Neutrophil (primary cell): ENCODE measurements around the gene DDRGK1.

Experiments
- H3K27ac ChIP-seq: fragments of 200-600 bp; sonication (generic); 2 replicates; pipeline ENCODE4 v1.5.1; 2016; ENCODE audit warnings: mild to moderate bottlenecking, moderate library complexity
- H3K27me3 ChIP-seq: fragments of 200-600 bp; sonication (generic); 2 replicates; pipeline ENCODE4 v1.6.0; 2016; ENCODE audit warnings: mild to moderate bottlenecking
- H3K36me3 ChIP-seq: fragments of 200-600 bp; sonication (generic); 2 replicates; pipeline ENCODE4 v1.5.1; 2017
- H3K4me1 ChIP-seq, 2 experiments: fragments of 200-600 bp in 1 of 2; sonication (generic) in 1 of 2; 1 replicate in 1 of 2; 2 replicates in 1 of 2; pipeline versions ENCODE4 v1.5.1 to v1.6.1; 2013 to 2016; ENCODE audit warnings: low read depth in 1 of 2, low read length in 1 of 2, mild to moderate bottlenecking in 1 of 2, moderate library complexity in 1 of 2; ENCODE audit not compliant: control insufficient read depth in 1 of 2, insufficient read depth in 1 of 2
- H3K4me3 ChIP-seq, 2 experiments: fragments of 200-600 bp in 1 of 2; sonication (generic) in 1 of 2; 1 replicate in 1 of 2; 2 replicates in 1 of 2; pipeline ENCODE4 v1.5.1; 2013 to 2016; ENCODE audit warnings: low read depth in 1 of 2, low read length in 1 of 2, mild to moderate bottlenecking in 1 of 2, moderate library complexity in 1 of 2
- H3K9me3 ChIP-seq: fragments of 200-600 bp; sonication (generic); 2 replicates; pipeline ENCODE4 v1.5.1; 2016
- TF ChIP-seq, protein P1 (sequence below): fragments of 200-600 bp; sonication (generic); IDR thresholded peaks from 2 replicates; pipeline ENCODE4 v1.5.1; 2016; ENCODE audit warnings: antibody characterized with exemption

The DDRGK1 gene

GRCh38 chr20:3195590-3196237, 8.8 kb downstream of the DDRGK1 start:
- no peaks in the 10 kb centered on the region for H3K9me3 ChIP-seq
- no peaks in the 10 kb centered on the region for H3K4me1 ChIP-seq
- no peak overlapping the region for H3K27ac ChIP-seq
- H3K36me3 ChIP-seq = peaks cover 83% of the 10 kb centered on the region
- H3K27me3 ChIP-seq = no peaks in the 10 kb centered on the region
- TF ChIP-seq, protein P1, sequence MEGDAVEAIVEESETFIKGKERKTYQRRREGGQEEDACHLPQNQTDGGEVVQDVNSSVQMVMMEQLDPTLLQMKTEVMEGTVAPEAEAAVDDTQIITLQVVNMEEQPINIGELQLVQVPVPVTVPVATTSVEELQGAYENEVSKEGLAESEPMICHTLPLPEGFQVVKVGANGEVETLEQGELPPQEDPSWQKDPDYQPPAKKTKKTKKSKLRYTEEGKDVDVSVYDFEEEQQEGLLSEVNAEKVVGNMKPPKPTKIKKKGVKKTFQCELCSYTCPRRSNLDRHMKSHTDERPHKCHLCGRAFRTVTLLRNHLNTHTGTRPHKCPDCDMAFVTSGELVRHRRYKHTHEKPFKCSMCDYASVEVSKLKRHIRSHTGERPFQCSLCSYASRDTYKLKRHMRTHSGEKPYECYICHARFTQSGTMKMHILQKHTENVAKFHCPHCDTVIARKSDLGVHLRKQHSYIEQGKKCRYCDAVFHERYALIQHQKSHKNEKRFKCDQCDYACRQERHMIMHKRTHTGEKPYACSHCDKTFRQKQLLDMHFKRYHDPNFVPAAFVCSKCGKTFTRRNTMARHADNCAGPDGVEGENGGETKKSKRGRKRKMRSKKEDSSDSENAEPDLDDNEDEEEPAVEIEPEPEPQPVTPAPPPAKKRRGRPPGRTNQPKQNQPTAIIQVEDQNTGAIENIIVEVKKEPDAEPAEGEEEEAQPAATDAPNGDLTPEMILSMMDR = no peak
- no peak overlapping the region for H3K4me3 ChIP-seq

- TF ChIP-seq, protein P1 = no peak
- Histone ChIP-seq H3K4me3 (no peak overlapping the region), H3K27me3 (no peaks in the 10 kb centered on the region), H3K9me3 (no peaks in the 10 kb centered on the region), H3K4me1 (no peaks in the 10 kb centered on the region), H3K36me3 (peaks cover 83% of the 10 kb centered on the region), H3K27ac (no peak overlapping the region)
Observed at GRCh38 chr20:3194617-3195280, 9.7 kb downstream of the DDRGK1 start.

DNA sequence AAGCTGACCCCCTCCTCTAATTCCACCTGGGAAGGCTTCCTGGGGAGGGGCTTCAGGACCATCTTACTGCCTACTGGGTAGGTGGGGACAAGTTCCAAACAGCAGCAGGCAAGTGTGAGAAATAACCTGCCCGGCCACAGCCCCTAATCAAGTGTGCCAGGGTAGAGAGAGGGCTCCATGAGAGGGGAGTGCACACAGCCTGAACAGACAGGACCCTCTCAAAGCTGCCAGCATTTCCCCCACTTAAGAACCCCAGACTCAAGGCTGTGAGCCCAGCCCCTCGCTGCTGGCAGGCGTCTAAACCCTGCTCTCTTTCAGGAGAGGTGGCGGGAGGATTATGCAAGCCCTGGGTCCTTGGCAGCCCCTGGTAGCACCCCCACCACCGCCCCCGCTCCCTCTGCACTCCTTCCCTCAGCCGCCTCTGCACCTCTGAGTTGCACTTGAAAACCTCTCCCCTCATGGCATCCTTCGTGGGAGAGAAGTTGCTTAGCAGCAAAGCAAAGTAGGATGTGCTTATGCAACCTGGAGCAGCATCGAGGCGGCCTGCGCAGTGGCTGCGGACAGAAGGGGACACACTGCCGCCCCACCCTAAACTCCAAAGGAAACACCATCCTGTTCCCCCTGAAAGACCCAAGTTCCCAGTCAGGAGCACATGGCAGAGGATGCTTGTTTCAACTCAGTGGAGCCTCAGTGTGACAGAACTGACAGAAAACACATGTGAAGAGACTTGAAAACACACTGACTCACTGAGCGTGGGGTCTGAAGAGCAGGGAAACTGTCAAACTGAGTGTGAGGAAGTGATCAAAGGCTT, 10.5 kb downstream of the DDRGK1 start:
- TF ChIP-seq, protein P1 = no peak
- Histone ChIP-seq H3K27ac (no peak overlapping the region), H3K36me3 (peaks cover 83% of the 10 kb centered on the region), H3K4me1 (no peaks in the 10 kb centered on the region), H3K4me3 (no peak overlapping the region), H3K27me3 (no peaks in the 10 kb centered on the region), H3K9me3 (no peaks in the 10 kb centered on the region)

GRCh38 chr20:3192226-3193015, 12.1 kb downstream of the DDRGK1 start:
- Histone ChIP-seq H3K27ac (no peak overlapping the region), H3K4me3 (no peak overlapping the region), H3K9me3 (no peaks in the 10 kb centered on the region), H3K4me1 (no peaks in the 10 kb centered on the region), H3K36me3 (peaks cover 82% of the 10 kb centered on the region), H3K27me3 (no peaks in the 10 kb centered on the region)
- TF ChIP-seq, protein P1 = no peak

DNA sequence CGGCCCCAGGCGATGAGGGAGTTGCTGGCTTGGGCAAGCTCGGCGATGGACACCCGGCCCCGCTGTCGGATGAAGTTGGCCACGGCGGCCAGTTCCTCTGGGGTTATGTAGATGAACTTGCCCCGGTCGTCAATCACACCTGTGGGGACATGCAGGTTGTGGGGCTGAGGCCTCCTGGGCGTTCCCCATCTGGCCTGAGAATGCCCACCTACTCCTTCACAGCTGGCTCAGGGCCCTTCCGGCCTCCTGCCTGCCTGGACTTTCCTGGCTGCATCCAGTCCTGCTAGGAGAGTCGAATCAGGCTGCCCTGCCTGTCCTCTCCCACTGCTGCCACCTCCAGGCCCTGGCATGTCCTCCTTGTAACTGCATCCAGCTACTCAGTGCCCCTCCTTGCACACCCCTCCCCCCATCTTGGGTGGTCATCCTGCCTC, 13.8 kb downstream of the DDRGK1 start:
- H3K36me3 ChIP-seq = peaks cover 70% of the 10 kb centered on the region
- no peaks in the 10 kb centered on the region for H3K27me3 ChIP-seq
- no peaks in the 10 kb centered on the region for H3K9me3 ChIP-seq
- H3K4me3 ChIP-seq = no peak overlapping the region
- TF ChIP-seq, protein P1 = no peak
- H3K4me1 ChIP-seq = no peaks in the 10 kb centered on the region
- no peak overlapping the region for H3K27ac ChIP-seq
